GM06990 (cell line): ENCODE results near the gene FBXO41.

ENCODE experiments used
- DNase-seq: peaks from one replicate; pipeline ENCODE4 v3.0.0-alpha.2; 2011; ENCODE audit not compliant: insufficient read length; ENCODE audit errors: extremely low read depth
- H3K27me3 ChIP-seq: replicated peaks from 2 replicates; pipeline ENCODE4 v1.6.0; 2011; ENCODE audit warnings: low read length; ENCODE audit not compliant: control insufficient read depth, insufficient read depth
- H3K36me3 ChIP-seq: 2 replicates; pipeline ENCODE4 v1.5.1; 2011; ENCODE audit warnings: low read length; ENCODE audit not compliant: control insufficient read depth, insufficient read depth
- H3K4me3 ChIP-seq: replicated peaks from 2 replicates; pipeline ENCODE4 v1.5.1; 2011; ENCODE audit warnings: low read depth, mild to moderate bottlenecking, control low read depth, low read length
- TF ChIP-seq, protein P1 (sequence below): IDR thresholded peaks from 2 replicates; pipeline ENCODE4 v1.5.1; 2011; ENCODE audit warnings: low read length, control low read depth, mild to moderate bottlenecking, inconsistent platforms; ENCODE audit not compliant: insufficient read depth, poor library complexity, severe bottlenecking

Gene FBXO41

DNA sequence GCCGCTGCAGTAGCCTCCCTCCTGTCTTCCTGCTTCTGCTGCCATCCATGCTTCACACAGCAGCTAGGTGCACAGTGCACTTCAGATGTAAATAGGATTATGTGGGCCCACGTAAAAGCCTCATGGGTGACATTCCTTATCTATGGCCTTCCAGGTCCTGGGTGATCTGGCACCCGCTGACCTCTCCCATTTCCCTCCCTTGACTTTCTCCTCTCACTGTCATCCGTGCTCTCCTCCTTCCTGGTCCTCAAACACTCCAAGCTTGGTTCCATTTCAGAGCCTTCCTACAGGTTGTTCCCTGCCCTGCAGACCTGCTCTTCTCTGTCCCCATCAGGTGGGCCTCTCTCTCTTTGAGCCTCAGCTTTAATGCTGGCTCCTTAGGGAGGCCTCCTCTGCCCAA, 74.3 kb downstream of the FBXO41 start:
- no peak for DNase-seq
- no peaks in the 10 kb centered on the region; the same call in none of the 2 replicates for H3K27me3 ChIP-seq
- H3K36me3 ChIP-seq: no peaks in the 10 kb centered on the region
- TF ChIP-seq, protein P1, sequence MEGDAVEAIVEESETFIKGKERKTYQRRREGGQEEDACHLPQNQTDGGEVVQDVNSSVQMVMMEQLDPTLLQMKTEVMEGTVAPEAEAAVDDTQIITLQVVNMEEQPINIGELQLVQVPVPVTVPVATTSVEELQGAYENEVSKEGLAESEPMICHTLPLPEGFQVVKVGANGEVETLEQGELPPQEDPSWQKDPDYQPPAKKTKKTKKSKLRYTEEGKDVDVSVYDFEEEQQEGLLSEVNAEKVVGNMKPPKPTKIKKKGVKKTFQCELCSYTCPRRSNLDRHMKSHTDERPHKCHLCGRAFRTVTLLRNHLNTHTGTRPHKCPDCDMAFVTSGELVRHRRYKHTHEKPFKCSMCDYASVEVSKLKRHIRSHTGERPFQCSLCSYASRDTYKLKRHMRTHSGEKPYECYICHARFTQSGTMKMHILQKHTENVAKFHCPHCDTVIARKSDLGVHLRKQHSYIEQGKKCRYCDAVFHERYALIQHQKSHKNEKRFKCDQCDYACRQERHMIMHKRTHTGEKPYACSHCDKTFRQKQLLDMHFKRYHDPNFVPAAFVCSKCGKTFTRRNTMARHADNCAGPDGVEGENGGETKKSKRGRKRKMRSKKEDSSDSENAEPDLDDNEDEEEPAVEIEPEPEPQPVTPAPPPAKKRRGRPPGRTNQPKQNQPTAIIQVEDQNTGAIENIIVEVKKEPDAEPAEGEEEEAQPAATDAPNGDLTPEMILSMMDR: no peak
- no peak overlapping the region for H3K4me3 ChIP-seq

DNA sequence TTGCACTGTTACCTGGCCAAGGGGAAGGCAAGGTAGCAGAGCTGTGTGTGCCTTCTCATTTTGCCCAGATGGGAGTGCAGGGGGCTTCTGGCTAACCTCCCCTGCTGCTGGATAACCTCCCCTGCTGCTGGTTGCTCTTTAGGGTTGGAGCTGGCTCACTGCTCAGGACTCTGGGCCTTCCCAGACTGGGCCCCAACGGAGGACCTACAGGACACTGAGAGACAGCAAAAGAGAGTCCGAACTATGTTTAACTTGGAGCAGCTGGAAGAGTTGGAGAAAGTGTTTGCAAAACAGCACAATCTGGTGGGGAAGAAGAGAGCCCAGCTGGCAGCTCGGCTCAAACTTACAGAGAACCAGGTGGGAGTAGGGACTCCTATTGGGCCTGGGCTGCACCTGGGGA, 76.0 kb downstream of the FBXO41 start:
- no peak for DNase-seq
- Histone ChIP-seq H3K27me3 (no peaks in the 10 kb centered on the region; the same call in none of the 2 replicates), H3K36me3 (no peaks in the 10 kb centered on the region), H3K4me3 (no peak overlapping the region)
- TF ChIP-seq, protein P1: no peak

DNA sequence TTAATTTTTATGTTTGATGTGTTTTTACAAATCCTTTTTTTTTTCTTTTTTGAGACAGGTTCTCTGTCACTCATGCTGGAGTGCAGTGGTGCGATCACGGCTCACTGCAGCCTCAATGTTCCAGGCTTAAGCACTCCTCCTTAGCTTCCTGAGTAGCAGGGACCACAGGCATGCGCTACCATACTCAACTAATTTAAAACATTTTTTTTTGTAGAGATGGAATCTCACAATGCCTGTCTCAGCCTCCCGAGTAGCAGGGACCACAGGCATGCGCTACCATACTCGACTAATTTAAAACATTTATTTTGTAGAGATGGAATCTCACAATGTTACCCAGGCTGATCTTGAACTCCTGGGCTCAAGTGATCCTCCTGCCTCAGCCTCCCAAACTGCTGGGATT, 78.7 kb downstream of the FBXO41 start:
- H3K4me3 ChIP-seq: no peak overlapping the region
- H3K36me3 ChIP-seq: no peaks in the 10 kb centered on the region
- no peaks in the 10 kb centered on the region; the same call in none of the 2 replicates for H3K27me3 ChIP-seq
- TF ChIP-seq, protein P1: no peak
- no peak for DNase-seq
